Daoy (cell line): ENCODE results near the gene FBXL13. TPM values are rescaled to one million over a fixed set of nuclear protein-coding genes. Genes with fewer than 3 reads are reported as not detected.
"Not testable (repeated sequence)": the region's sequence is repeated elsewhere in the genome, so short reads cannot be mapped to it uniquely, and the experiment has no call there.

Experiments
- DNase-seq: peaks from one replicate; pipeline ENCODE4 v3.0.0-alpha.2; 2015; ENCODE audit warnings: low read depth
- total RNA-seq: library from RNA; depleted of rRNA; stranded (reverse); fragments of >200 nt; shearing (Covaris generic); gene quantifications from 2 replicates; pipeline ENCODE4 v1.2.3, GENCODE V29; 2014

FBXL13 gene
- total RNA-seq, 1 experiment from 2014 or later: 3.1 TPM

DNA sequence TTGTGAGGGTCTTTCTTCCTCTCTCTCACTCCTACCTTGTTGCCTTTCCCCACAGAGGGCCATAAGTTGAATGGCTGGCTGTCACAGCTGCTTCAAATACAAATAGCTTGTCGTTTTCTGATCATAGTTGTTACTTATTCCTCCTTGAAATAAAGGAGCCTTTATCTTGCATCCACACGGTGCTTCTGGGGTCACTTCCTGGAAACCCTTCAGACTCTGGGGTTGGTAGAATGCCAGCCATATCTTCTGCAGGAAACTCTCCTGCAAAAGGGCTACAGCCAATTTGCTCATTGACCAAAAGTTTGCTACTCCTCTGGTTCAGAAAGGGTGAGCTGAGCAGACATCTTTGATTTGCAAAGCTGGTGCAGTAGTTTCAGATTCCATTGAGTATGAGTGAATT is 255.4 kb downstream of the FBXL13 start:
- no peak for DNase-seq

- DNase-seq: no peak
Measured at GRCh38 chr7:102817616-102818573, 256.7 kb downstream of the FBXL13 start.

DNA sequence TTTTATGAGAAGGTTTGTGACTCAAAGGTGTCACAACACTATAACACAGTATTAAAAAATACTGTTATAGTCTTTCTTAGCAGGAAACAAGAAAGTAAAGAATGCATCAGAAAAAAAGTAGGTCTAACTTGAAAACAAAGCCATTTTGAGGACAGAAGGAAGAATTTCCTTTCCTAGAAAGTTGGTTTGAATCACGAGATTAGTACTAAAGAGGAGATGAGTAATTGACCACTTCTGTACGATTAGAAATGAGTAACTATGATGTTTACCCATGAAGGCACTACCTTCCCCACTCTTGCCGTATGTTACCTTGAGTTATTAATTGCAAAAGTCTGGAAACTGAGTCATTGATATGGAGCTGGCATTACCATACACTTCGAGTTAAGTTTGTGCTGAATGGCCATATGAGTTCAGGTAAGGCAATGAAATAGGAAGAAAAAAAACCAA is 260.5 kb downstream of the FBXL13 start:
- peak; percentile 49 for DNase-seq

- DNase-seq: no peak
Measured at GRCh38 chr7:102813191-102814024, 261.2 kb downstream of the FBXL13 start.

- DNase-seq: no peak
Measured at GRCh38 chr7:102811942-102812678, 262.5 kb downstream of the FBXL13 start.

DNA sequence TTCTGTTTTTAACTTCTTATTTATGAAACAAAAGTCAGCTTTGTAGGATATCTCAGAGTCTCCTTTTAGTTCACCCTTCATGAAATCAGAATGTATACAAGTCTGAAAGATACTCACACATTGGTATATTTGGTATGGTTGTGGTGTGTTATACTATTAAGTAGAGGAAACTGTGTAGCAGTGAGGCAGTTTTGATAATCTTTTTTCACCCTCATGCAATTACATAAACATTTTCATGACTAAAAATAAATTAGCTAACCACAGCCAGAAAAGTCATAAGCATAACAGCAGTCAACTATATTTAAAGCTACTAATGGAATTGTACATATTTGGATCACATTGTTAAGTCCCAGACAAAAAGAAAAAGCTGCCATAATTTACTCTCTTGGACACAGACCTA is 263.7 kb downstream of the FBXL13 start:
- no peak for DNase-seq

GRCh38 chr7:102806613-102807012 is 268.0 kb downstream of the FBXL13 start:
- no peak for DNase-seq

DNA sequence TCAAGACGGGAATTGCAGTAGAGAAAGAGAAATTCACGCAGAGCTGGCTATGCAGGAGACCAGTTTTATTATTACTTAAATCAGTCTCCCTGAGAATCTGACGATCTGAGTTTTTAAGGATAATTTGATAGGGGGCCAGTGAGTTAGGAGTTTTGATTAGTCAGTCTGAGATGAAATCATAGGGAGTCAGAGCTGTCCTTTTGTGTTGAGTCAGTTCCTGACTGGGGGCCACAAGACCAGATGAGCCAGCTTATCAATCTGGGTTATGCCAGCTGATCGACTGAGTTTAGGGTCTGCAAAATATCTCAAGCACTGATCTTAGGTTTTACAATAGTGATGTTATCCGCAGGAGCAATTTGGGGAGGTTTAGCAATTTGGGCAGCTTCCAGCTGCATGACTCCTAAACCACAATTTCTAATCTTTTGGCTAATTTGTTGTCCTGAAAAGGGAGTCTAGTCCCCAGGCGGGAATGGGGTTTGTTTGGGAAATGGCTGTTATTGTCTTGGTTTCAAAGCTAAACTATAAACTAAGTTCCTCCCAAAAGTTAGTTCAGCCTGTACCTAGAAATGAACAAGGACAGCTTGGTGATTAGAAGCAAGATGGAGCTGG is 278.5 kb downstream of the FBXL13 start:
- DNase-seq: peak; percentile 72

GRCh38 chr7:102794567-102794966 is 280.0 kb downstream of the FBXL13 start:
- DNase-seq: not testable (repeated sequence)

- DNase-seq: not testable (repeated sequence)
Measured at GRCh38 chr7:102791831-102792230, 282.8 kb downstream of the FBXL13 start.

DNA sequence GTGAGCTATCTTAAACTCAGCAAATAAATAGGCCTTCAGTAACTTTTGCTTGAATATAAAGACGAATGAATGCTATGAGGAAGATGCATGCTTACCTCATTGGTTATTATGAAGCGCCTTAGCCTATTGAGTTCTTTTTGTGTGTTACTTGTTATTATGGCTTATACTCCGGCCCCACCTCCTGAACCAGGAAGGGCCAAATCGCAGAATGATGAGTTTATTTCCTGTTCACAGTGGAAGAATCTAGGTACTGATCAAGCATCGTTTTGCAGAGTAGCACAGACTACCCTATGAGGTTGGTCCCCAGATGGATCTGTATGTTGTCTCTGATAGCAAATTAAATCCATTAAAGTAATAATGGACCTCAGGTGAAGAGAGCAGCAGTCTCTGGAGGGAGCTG is 283.2 kb downstream of the FBXL13 start:
- not testable (repeated sequence) for DNase-seq

GRCh38 chr7:102790364-102791100 is 284.1 kb downstream of the FBXL13 start:
- DNase-seq: not testable (repeated sequence)

GRCh38 chr7:102788770-102789169 is 285.8 kb downstream of the FBXL13 start:
- not testable (repeated sequence) for DNase-seq

DNA sequence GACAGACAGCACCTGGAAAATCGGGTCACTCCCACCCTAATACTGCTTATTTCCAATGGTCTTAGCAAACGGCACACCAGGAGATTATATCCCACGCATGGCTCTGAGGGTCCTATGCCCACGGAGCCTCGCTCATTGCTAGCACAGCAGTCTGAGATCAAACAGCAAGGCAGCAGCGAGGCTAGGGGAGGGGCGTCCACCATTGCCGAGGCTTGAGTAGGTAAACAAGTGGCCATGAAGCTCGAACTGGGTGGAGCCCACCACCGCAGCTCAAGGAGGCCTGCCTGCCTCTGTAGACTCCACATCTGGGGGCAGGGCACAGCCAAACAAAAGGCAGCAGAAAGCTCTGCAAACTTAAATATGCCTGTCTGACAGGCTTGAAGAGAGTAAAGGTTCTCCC is 293.7 kb downstream of the FBXL13 start:
- not testable (repeated sequence) for DNase-seq

GRCh38 chr7:102778663-102779062 is 295.9 kb downstream of the FBXL13 start:
- not testable (repeated sequence) for DNase-seq

- DNase-seq: not testable (repeated sequence)
Measured at GRCh38 chr7:102776217-102776616, 298.4 kb downstream of the FBXL13 start.

DNA sequence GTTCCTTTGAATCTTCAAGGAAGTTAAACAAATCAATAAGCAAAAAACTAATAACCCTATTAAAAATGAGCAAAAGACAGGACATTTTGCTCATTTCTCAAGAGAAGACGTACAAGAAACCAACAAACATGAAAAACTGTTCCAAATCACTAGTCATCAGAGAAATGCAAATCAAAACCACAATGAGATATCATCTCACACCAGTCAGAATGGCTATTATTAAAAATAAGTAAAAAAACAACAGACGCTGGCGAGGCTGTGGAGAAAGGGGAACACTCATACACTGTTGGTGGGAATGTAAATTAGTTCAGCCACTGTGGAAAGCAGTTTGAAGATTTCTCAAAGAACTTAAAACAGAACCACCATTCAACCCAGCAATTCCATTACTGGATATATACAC is 304.1 kb downstream of the FBXL13 start:
- DNase-seq: not testable (repeated sequence)

GRCh38 chr7:102769657-102770192 is 304.9 kb downstream of the FBXL13 start:
- DNase-seq: not testable (repeated sequence)

- DNase-seq: not testable (repeated sequence)
Measured at GRCh38 chr7:102763295-102763905, 311.2 kb downstream of the FBXL13 start.
